ENCODE results near the gene GNB1. TPM values are rescaled to one million over a fixed set of nuclear protein-coding genes. Genes with fewer than 3 reads are reported as not detected.
"Not testable (repeated sequence)": the region's sequence is repeated elsewhere in the genome, so short reads cannot be mapped to it uniquely, and the experiment has no call there.

GNB1 gene
- total RNA-seq, 1 experiment from 2014 or later = 49.3 TPM

DNA sequence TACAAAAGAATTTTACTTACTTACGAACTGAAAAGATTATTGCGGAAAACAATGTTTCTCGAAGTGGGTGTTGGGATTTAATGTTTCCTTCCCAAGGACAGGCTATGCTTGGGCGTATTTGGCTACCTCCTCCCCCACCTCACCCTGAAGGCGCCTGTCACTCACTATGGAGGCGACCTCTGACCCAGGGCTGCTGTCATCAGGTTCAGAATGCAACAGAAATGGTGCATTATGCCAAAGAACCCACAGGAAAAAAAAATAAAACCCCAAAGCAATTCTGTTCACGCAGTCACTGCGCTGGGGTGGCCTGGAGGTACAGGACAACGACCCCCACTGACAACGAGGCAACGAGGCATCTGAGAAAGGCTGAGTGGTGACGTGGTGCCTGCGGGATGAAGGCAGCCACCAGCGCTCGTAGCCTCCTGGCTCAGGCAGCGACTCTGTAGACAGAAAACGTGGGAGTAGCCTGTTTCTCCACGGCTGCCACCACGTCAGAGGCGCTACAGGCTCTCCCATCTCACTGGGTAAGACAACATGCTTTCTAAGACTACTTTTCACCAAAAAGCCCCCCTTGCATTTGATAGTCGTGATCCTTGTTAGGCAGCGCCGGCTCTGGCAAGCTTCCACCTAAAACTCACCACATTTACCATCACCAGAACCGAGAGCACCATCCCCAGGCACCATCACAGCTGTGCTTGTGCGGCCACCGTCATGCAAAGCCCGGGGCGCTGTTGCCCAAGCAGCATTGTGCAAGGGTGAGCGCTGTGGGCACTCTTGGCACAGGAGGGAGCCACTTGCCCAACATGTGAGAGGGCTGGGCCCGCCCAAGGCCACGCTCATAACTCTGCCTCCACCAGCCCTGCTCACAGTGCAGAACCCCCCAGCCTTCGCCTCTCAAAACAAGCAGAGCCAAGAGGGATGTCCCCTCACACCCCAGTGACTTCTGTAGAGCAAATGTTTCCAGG is 126.9 kb downstream of the GNB1 start:
- no peak for DNase-seq (ENCODE audit: low read depth)

DNA sequence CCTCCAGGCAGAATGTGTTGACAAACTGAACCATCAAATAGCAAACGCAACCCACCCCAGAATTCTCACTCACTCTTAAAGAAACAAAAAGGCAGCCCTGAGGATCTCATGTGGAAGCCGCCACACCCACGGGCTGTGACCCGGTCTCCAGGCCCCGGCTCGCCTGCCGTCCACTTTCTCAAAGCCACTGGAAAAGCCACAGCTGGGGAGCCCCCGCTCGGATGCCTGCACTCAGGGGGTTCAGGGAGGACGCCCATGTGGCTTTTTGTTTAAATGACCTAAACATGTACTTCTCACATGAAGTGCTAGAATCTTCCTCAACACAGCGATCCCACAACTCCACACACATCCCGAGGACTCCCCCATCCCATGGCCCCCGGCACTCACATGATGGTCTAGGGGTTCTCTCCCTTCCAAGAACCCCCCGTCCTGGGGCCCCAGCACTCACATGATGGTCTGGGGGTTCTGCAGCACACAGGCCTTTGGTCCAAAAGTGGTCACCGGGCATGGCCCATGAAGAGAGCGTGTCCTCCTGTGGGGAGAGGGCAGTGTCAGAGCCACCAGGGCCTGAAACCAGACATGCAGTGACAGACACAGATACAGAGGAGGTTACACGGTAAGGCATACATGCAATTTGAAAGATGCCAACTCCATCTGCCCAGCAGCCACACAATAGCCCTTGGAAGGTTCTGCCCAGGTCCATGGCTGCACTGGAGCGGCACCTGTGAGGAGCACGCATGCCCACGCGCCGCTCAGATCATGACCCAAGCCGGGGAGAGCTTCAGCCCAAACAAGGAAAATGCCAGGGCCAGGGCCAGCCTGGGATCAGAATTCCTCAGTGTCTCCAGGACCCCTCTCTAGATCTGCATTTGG is 129.1 kb downstream of the GNB1 start:
- no peak for DNase-seq (ENCODE audit: low read depth)

DNA sequence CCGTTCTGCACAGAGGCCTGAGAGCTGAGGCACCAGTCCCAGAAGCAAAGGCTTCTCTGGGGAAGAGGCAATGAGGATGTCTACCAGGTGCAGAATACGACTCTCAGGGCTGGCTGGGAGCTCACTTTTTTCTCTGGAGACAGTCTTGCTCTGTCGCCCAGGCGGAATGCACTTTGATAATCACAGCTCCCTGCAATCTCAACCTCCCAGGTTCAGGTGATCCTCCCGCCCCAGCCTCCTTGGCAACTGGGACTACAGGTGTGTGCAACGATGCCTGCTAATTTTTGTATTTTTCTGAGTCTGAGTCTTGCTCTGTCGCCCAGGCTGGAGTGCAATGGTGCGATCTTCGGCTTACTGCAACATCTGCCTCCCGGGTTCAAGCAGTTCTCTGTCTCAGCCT is 130.2 kb downstream of the GNB1 start:
- no peak for DNase-seq (ENCODE audit: low read depth)

DNA sequence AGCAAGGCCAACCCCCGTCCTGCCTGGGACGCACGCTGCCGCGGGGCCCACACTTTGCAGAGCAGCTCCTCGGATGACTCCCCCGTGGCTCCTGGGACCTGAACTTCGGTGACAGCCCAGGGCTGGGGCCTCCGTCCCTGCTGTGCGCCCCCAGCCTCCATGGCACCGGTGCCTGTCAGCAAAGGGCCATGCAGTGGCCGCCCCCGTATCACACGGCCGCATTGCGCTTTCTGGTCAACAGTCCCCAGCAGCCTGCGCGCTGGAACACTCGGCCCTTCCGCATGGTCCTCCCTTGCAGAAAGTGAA is 130.6 kb downstream of the GNB1 start:
- no peak for DNase-seq (ENCODE audit: low read depth)

DNA sequence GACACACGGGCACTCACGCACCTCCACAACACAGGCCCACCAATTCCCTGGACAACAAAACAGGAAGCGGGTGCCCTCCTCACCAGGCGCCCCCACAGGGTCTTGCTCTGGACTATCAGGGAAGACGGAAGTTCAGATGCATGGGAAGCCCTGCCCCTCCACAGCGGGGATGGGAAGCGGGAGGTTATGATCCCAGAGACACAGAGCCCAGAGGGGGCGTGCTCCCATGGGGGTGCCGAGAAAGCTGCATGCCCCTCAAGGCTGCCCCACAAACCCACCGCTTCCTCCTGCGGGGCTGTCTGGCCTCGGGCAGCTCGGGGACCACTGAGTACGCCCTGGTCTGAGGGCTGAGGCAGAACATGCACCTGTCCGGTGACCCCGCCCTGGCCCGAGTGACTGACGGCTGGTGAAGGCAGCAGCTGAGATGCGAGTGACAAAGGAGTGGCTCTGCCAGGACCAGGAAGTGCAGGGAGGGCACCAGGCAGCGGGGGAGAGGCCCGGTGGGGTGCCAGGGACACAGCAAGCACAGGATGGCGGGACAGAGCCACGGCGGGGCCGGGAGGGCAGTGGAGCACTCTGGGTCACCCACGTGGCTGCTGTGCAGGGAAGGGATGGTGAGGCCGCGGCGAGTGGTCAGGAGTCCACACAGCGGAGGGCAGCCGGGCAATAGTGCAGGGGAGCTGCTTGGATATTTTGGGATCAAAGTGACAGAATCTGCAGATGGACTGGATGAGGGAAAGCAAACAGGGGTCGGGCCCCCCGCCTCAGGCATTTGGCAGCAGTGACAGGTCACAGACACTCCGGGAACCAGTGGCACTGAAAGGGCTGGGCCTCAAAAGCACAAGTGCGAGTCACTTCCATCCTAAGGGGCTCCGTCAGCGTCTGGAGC is 131.2 kb downstream of the GNB1 start:
- no peak for DNase-seq (ENCODE audit: low read depth)

DNA sequence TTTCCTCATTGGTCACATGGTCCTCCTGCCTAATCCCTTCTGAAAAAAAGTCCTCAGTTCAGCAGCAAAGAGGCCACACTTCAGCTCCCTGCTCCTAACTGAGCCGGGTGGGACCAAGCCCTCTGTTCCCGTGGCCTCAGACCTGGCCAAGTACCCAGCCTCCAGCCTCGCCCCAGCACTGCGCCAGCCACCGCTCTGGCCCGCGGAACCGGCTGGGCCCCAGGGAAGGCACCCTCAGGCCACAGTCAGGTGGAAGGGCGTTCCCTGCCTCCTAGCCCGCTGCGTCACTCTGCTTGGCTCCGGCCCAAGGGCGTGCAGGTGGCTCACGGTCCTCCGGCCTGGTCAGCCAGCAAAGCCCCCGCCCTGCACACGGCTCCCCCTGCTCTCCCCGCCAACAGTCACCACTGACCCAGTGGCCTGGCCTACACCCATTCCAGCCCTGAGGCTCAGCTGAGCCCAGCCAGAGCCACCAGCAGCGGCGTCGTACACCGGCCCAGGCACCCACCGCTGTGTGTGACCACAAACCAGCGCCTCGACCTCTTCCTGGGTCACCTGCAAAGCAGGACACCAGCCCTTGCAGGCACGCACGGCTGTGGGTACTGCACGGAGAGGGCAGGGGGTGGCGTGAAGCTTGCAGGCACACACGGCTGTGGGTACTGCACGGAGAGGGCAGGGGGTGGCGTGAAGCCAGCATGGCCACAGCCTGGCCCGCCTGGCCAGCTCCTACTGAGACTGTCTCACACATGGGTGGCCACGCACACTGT is 132.0 kb downstream of the GNB1 start:
- no peak for DNase-seq (ENCODE audit: low read depth)

DNA sequence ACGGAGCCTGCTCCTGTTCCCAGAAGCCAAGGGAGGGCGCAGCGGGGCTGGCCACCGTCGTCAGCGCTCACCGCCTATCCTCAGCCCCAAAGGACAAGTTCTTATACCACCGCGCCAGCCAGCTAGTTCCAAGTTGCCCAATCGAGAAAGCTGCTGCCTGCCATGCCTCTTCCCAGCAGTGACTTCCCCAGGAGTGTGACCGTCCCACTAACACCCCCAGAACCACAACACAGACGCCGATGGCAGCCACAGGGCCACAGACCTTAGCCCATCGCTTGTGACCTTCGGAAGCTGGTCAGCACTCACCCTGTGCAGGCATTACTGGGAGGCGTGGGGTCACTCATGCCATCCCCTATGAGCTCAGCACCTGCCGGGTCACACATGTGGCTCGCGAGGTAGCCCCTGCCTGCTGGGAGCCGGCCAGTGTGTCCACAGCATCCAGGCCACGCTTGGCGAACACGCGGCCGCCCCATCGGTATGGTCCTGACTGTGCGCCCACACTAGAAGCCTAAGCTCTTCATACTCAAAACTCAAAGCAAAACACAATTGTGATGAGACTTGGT is 132.7 kb downstream of the GNB1 start:
- DNase-seq (ENCODE audit: low read depth) = no peak

DNA sequence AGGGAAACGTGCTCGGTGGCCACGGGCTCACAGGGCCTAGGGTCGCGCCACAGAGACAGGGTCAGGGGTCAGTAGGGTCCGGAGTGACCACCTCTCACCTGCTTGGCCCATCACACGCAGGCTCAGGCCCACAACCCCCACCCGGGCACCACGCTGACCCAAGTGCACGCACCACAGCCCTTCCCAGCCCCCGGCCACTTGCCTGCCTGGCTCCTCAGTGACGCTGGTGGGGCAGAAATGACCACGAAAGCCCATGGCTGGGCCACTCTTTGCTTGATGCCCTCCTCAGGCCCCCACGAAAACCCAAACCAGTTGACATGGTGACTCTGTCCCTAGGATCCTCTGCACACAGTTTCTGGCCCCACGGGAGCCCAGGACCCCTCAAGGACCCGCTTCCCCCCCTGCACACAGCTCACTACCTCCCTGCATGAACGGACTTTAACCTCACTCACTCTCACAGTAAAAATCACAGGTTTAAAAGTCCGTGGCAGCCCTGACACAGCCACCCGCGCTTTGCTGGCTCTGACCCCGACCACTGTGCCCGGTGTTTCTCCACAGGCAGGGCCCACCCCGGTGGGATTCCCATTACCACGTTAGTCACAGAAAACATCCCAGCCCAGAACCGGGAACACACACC is 133.3 kb downstream of the GNB1 start:
- DNase-seq (ENCODE audit: low read depth) = no peak

DNA sequence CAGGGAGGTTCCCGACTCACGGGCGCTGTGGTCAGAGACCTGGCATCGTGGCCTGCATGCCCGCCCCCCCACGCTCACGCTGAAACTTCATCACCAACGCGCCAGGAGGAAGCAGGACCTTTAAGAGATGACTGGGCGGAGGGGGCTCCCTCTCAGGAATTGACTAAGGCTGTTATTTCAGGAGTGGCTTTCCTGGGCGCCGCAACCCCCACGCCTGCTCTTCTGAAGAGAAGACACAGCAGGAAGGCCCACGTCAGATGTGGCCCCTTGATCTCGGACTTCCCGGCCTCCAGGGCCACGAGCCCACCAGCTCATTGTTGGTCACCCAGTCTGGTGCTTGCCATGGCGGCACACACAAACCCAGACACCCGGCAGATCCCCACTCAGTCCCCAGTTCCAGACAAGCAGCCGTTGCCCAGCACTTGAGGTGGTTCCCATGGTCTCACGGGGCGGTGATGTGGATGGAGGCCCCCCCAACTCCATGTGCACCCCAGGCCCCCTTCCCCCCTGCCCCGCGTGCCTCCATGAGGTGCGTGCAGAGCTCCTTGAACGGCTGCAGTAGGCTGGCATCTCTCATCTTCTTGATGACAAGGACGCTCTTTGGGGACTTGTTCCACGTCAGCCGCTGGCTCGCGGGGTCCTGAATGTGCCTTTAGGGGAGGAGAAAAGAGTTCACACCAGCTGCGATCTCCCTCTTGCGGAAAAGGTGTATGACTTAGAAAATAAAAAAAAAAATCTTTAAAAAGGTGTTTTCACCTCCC is 134.0 kb downstream of the GNB1 start:
- DNase-seq (ENCODE audit: low read depth) = no peak

DNA sequence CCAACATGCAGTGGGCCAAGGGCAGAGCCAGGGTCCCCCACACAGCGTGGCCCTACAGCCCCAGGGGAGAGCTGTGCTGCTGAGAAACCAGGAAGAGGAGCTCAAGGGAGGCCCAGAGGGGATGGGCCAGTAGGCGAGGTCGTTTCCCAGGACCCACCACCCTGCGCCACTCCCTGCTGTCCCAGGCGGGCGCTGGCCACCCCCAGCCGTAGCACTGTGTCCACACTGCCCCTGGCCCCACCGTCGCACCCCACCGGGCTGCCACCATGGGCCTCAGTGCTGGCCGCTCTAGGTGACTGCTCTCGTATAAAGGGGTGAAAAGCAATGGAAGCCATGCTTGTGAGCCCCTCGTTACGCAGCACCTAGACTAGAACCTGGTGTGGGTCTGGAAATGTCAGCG is 135.0 kb downstream of the GNB1 start:
- no peak for DNase-seq (ENCODE audit: low read depth)

DNA sequence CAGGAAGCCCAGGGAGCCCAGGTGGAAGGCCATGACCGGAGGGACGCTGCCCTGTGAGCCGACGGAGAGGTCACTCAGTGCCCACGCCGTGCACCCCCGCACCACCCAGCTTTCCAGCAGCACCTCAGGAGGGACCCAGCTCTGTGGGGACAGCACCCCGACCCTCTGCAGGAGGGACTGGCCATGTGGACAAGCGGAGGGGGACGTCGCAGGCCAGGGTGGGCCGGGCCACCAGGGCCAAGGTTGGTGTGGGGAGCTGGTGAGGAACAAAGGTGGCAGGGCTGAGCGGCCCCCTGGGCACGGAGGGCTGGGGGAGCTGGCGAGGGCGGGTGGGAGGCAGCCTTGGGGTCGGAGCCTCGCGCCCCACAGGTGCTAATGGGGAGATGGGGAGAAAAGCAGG is 135.5 kb downstream of the GNB1 start:
- DNase-seq (ENCODE audit: low read depth) = no peak

DNA sequence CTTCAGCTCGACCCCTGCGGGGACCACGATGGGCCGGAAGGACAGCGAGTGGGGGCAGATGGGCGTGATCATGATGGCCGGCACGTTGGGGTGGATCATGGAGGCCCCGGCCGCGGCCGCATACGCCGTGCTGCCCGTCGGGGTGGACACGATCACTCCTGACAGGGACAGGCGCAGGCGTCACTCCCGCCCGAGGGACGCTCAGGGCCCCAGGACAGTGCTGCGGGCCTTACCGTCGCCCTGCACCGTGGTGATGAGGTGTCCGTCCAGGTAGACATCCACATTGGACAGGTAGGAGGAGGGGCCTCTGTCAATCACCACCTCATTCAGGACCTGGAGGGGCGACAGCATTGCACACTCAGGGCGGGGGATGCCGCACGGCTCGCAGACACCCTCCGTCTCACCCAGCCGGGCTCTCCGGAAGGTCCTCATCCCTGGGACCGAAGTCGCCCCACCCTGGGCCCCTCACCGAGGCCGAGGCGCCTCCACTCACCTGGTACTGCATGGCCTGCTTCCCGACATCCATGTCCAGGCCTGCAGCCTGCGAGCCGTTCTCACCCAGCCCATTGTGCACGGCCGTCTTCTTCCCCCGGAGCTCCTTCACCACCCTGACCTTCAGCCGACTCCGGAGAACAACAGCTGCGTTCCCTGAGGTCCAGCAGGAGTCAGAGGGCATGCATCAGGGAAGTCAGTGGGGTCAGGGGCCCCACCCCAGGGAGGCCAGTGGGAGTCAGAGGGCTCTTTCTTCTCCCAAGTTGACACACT is 136.7 kb downstream of the GNB1 start:
- DNase-seq (ENCODE audit: low read depth) = no peak

DNA sequence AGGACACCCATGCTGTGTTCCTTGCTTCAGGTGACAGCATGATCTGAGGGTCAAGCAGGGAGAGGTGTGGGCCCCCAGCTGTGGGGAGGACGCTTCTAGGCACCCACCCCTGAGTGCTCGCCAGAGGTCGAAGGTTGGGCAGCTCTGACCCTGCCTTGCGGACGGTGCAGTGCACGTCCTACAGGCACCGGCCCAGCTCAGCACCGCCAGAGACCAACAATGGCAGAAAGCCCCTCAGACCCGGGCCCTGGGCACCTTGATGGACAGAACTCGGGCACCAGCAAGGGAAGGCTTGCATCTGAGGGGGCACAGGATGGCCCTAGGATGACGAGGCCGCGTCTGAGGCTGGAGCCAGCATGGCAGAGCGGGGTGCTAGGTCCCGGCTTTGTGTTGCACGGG is 137.3 kb downstream of the GNB1 start:
- no peak for DNase-seq (ENCODE audit: low read depth)

DNA sequence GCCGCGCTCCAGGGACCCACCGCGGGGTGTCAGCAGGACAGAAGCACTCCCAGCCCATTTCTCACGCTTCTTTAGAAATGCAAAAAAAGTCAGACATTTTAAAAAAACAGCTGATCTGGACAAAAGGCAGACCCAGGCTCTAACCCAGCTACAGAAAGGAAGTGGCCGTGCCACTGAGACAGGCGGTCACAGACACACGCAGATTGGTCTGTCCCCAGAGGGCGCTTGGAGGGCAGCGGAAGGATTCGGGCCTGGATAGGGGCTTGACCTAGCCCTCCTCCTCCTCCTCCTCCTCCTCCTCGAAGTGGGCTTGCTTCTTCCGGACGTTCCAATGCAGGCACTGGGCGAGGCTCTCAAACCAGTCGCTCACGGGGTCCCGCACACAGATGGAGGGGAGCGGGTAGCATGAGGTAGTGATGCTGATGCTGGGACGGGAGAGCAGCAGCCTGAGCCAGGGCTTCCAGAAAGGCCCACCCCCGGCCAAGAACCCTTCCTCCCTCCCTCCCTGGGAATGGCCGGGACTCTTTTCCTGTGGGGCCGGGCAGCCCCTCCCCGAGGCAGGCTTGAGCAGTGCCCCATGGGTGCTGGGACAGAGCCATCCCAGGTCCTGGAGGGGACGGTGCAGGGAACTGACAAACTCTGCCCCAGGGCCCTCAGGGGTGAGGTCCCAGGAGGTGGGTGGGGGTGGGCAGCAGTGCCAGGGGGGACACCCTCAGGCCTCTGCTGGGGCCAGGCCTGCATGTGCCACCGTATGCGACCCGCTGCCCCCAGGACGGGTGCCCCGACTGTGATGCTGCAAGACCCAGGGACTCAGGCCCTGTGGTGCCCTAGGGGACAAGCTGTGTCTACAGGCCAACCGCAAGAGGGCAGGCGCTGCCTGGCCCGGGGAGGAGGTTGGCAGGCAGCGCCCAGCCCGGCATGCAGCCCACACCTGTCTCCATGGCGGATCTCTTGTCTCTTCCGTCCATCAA is 138.0 kb downstream of the GNB1 start:
- no peak for DNase-seq (ENCODE audit: low read depth)

DNA sequence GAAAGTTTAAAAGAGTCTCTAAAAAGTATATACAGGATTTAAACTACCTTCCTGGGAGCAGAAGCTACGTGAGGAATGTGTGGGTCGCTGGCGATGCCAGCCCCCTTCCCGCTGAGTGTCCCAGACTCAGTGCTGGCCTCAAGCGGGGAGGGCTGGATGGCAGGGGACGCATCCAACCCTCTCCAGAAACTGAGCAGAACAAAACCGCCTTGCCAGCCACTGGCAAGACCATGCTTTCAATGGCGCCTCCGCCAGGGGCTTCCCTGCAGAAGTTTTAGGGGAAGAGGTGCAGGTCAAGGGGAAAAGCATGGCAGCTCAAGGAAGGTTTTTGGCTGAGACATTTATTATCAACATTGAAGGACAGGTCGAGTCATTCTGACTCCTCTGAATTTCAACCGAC is 138.7 kb downstream of the GNB1 start:
- no peak for DNase-seq (ENCODE audit: low read depth)

DNA sequence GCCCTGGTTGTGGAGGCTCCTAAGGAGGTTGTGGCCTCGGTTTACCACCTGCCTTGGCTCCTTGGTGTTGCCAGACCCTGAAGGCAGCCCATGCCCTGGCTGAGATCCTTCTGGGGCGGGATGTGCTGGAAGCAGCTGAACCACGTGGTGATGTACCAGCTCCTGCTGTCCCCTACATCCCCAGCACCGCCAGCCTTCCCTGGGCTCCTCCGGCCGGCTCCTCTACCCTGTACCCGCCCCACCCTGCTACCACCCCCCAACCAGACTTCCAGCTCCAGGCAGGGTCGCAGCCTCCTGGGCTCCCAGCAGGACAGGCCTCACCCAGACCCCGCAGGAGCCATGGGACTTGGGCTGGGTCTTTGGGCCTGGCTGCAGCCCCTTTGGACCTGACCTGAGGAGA is 140.9 kb downstream of the GNB1 start:
- not testable (repeated sequence) for DNase-seq (ENCODE audit: low read depth)

DNA sequence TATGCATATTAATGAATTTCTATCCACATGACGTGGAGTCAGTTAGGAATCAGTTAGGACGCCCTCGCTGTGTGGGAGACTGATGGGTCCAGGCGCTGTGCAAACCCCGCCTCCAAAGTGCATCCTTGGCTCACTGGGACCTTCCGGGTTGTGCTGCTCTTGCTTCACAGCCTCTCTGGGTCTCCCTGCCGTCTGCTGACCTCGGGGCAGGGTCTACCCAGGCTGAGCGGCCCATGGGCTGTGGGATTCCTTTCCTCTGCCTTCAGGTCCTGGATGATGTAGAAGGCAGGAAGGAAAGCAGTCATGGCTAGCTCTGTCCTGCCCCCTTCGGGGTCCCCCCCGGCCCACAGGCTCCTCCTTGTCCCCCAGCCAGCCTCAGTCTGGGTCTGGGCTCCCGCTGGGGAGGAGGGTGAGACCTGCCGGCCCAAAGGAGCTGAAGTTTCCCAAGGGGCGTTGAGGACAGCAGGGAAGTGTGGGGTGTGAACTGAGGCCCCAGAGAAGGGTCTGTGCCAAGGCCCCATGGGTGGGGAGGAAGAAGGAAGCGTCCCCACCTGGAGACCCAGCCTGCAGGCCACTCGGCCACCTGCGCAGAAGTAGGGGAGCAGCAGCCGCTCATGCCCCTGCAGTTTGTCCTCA is 142.1 kb downstream of the GNB1 start:
- DNase-seq (ENCODE audit: low read depth) = no peak

Data from Daoy (cell line).